ENCODE results near the gene TSNAX.
A peak's percentile ranks its signal among the peaks of the same experiment; 100 is the strongest.
"Not testable (repeated sequence)": the region's sequence is repeated elsewhere in the genome, so short reads cannot be mapped to it uniquely, and the experiment has no call there.

Gene TSNAX

GRCh38 chr1:231564373-231564772 lies 35.9 kb downstream of the TSNAX start:
- DNase-seq = no peak

DNA sequence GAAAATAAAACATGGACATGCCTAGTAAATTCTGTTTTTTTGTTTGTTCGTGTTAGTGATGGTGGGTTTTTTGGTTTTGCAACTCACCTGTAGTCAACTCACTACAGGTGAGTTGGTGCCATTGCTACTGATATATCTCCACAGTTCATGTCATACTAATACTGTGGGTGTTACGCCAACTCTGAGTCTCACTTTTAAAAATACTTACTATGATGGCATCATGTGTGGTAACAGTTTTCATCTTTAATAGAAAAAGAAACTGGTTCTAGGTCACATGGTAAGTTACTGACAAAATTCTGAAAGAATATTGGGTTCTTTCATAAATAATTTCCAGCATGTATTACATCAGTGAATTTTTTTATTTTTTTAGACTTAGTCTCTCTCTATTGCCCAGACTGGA lies 38.0 kb downstream of the TSNAX start:
- DNase-seq = no peak

DNA sequence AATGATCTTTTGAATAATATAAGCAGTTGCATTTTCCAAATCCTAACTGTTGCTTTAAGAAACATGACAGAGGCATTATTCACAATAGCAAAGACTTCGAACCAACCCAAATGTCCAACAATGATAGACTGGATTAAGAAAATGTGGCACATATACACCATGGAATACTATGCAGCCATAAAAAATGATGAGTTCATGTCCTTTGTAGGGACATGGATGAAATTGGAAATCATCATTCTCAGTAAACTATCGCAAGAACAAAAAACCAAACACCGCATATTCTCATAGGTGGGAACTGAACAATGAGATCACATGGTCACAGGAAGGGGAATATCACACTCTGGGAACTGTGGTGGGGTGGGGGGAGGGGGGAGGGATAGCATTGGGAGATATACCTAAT lies 41.8 kb downstream of the TSNAX start:
- not testable (repeated sequence) for DNase-seq

DNA sequence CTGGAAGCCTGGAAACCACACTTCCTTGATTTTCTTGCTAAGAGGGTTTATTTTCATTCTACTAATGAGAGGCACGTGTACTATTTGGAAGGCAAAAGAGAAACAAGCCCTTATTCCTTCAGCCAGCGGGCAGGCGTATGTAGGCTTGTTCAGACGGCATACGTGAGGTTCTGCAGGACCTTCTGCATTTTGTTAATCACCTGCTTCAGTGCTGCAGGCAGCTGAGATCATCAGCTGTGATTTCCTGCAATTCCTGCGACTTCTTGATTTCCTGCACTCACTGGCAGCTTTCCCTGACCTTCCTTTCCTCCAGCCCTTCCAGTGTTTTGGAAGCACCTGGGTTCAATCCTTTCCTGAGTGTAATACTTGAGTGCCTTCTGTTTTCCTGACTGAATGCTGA lies 43.4 kb downstream of the TSNAX start:
- no peak for DNase-seq

GRCh38 chr1:231575472-231575871 lies 47.0 kb downstream of the TSNAX start:
- DNase-seq = no peak

DNA sequence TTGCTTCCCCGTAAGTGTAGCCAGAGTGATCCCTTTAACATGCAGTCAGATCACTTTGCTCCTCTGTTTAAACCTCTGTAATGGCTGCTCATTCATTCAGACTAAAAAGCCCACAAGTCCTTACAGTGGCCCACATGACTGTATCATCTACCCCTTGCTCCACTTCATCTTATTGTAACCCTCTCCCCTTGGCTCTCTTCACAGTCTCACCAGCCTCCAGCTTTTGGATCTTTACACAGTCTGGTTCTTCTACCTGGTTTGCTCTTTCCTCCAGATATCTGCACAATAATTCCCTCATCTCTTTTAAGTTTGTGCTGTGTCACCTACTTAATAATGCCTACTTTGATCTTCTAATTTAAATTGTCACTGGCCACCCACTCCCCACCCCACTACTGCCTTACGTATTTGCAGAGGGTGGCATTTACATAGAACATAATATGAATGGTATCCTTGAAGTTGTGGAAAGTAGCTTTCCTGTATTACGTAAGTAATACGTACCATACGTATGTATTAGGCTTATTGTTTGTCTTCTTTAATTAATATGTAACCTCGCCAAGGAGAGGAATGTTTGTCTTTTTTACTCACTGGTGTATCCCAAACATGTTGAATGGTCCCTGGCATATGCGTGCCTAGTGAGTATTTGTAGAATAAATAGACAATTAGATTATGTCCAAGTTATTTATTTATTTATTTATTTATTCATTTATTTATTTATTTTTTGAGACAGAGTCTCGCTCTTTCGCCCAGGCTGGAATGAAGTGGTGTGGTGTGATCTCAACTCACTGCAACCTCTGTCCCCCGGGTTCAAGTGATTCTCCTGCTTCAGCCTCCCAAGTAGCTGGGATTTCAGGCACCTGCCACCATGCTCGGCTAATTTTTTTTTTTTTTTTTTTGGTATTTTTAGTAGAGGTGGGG lies 48.6 kb downstream of the TSNAX start:
- DNase-seq = peak; percentile 67

DNA sequence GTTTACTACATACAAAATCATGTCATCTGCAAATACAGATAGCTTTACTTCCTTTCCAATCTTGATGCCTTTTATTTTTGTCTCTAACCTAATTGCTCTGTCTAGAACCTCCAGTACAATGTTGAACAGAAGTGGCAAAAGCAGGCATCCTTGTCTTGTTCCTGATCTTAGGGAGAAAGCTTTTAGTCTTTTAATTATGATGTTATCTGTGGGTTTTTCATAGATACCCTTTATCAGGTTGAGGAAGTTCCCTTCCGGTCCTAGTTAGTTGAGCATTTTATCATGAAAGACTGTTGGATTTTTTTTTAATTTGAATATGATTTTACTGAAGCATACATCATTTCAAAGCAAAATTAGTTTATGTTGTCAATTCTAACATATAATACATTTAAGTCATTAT lies 52.4 kb downstream of the TSNAX start:
- no peak for DNase-seq

DNA sequence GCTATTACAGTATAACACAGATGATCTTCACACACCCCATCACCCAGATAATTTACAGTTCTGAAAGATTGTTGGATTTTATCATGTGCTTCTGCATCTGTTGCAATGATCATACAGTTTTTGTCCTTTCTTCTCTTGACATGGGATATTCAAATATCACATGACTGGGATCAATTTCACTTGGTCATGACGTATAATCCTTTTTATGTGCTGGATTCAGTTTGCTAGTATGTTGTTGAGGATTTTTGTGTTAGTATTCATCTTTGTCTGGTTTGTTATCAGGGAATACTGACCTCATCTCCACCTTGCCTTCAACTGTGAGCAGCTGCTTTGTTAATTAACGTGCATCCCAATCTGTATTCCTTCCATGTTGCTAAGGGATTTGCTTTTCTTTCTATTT lies 53.4 kb downstream of the TSNAX start:
- DNase-seq = no peak

DNA sequence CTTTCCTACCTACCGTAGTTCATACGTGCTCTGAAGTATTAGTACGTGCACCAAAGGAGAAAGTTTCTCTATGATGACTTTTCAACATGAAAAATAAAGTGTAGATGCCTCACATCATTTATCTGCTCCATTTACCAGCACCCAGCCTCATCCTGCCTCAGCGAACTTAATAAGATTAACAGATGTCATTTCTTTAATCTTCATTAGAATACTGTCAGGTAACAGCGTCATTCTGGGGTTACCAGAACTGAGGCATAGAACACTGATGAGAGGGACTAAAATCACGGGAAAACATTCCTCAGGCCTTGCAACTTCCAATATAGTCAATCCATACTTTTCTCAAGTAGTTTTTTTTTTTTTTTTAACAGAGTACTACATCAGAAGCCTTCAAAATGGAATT lies 54.9 kb downstream of the TSNAX start:
- no peak for DNase-seq

- DNase-seq = peak; percentile 73
These were observed 55.6 kb downstream of the TSNAX start for GRCh38 chr1:231584117-231584516.

DNA sequence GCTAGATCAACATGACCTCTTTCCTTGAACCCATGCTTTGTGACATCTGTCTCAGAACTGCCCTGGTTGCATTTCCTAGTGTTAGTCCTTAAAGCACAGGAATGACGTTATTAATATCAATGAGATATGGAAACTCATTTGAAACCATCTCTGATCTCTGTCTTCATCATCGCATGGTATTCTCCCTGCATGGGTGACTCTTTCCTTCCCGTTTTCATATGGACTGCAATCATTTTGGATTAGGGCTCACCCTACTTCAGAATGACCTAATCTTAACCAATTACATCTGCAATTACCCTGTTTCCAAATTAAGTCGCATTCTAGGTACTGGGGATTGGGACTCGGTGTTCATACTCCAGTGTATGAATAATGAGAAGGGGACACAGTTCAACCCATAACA lies 56.5 kb downstream of the TSNAX start:
- no peak for DNase-seq

DNA sequence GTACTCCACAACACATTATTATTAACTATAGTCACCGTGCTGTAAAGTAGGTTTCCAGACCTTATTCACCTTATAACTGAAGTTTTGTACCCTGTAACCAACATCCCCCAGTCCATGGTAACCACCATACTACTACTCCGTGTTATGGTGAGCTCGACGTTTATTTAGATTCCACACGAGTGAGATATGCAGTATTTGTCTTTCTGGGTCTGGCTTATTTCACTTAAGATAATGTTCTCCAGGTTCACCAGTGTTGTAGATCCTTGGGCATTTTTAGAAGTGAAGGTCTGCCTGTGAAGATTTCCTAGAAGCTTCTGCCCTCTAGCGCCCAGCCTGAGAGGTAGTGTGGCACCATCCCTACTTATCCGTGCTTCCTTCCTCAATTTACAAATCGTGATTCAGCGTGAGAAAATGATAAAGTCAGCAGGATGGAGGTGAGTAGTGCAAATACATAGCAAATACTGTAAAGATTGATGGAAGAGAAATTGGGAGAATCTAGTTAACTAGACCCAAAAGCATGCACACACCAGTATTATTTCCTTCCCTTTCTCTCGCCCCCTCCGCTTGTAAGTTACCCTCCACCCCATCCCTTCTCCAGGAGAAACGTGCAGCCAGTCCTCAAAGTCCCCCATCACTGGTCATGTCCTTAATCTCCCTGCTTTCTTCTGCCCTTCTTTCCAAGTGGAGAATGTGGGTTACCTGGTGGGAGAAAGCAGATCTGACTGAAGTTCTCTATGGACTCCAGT lies 62.2 kb downstream of the TSNAX start:
- DNase-seq = peak; percentile 82

DNA sequence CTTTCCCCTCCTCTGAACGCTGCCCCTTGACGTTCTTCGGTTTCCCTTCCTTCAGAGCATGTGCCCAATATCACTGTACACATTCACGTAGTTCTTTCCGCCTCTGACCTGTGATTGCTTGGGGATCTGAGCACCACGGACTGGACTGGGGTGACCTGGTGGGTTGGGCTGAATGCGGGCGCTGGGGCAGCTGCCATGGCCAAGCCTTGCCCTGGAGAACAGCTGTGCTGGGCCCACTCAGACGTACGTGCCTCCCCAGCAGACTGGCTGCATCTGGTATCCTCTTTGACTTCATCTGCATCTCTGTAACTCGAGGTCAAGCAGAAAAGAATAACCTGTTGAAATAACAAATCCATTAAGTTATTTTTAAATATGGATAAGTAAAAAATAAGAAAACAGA lies 63.0 kb downstream of the TSNAX start:
- no peak for DNase-seq

- no peak for DNase-seq
These were observed 64.3 kb downstream of the TSNAX start for GRCh38 chr1:231592809-231593208.

- not testable (repeated sequence) for DNase-seq
These were observed 64.8 kb downstream of the TSNAX start for GRCh38 chr1:231593264-231593663.

GRCh38 chr1:231594123-231594522 lies 65.7 kb downstream of the TSNAX start:
- DNase-seq = no peak

GRCh38 chr1:231594749-231595148 lies 66.3 kb downstream of the TSNAX start:
- DNase-seq = no peak

DNA sequence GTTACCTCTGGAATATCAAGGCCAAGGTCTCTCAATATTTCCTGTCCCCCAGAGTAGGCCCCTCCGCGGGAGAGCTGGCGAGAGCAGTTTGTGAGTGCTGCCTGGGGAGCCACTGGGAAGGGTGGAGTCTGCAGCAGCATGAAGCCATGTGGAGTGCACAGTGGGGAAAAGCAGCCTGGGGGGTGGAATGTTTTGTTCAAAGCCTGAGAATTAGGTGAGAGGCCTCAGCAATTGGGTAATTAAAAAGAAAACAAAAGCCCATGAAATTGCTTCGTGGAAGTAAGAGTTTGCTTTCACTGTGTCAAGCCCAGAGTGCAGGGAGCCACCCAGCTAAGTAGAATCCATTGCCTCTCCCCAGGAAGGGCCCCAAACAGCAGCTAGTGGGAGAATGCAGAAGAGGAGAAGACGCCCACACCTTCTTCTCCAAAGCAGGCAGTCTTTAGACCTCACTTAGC lies 67.9 kb downstream of the TSNAX start:
- DNase-seq = no peak

DNA sequence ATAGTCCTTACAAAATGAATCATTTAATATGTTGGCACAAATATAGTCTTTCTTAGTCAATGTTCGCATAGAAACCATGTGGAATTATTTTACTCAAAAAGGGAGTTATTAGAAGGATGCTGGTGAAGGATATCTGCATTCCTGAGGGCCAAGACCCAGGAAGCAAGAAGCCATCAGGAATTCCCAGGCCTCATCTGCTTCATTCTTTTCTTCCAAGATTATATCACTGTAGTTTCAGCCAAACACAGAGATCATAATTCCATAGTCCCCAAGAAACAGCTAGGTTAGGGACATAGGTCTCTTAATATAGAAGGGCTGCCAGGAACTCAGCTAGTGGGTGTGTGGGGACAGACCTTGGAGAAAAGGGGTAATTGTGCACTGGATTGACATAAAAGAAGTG lies 69.5 kb downstream of the TSNAX start:
- DNase-seq = no peak

- no peak for DNase-seq
These were observed 72.0 kb downstream of the TSNAX start for GRCh38 chr1:231600458-231600976.

DNA sequence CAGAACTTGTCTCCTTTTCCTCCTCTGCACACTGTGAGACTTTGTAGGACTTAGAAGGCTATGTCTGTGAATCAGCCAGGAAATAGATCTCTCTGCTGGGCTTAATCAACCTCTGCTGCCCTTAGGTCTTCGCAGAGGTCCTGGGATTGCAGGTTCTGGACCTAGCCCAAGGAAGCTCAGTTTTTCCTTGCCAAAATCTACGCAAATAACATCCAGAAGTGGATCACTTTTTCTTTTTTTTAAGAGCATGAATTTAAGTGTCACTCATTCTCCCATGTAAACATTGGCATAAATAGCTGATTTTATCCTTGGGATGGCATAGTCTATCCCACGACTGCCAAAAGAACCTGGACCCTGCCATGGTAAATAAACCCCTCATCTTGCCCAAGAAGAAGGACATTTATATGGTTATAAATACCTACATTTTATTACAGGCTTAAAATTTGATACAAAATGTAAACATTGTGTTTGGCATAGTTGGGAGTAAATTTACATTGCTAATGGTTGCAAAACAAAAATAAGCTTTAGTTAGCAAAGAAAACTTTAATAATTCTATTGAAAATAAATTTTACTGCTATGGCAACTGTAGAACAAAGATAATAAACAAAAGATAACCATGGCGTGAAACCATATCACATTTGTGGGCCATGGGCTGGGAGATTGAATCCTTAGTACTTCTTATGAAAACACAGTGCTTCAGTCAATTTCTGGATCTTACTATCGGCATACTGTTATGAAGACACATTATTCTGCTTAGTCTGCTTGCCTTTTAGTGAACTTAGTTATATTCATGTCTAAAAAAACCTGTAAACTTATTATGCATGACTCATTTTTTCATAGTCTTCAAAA lies 73.6 kb downstream of the TSNAX start:
- no peak for DNase-seq

DNA sequence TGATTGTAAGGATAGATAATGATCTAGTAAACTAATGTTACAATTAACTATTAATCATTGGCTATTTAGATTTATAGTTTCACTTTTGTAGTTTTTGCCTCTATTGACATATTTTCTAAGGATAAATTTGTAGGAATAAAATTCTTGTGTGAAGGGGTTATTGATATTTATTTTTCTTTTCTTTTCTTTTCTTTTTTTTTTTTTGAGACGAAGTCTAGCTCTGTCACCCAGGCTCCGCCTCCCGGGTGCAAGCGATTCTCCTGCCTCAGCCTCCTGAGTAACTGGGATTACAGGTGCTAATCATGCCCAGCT lies 74.2 kb downstream of the TSNAX start:
- DNase-seq = no peak

Measured in DMS53 (cell line).